Inflammatory macrophage treated with lipopolysaccharide for 4 hours (primary cell): ENCODE results near the gene BLOC1S6.

Source experiments
- DNase-seq: peaks from one replicate; pipeline ENCODE4 v3.0.0-alpha.2; 2020

The BLOC1S6 gene, protein sequence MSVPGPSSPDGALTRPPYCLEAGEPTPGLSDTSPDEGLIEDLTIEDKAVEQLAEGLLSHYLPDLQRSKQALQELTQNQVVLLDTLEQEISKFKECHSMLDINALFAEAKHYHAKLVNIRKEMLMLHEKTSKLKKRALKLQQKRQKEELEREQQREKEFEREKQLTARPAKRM

DNA sequence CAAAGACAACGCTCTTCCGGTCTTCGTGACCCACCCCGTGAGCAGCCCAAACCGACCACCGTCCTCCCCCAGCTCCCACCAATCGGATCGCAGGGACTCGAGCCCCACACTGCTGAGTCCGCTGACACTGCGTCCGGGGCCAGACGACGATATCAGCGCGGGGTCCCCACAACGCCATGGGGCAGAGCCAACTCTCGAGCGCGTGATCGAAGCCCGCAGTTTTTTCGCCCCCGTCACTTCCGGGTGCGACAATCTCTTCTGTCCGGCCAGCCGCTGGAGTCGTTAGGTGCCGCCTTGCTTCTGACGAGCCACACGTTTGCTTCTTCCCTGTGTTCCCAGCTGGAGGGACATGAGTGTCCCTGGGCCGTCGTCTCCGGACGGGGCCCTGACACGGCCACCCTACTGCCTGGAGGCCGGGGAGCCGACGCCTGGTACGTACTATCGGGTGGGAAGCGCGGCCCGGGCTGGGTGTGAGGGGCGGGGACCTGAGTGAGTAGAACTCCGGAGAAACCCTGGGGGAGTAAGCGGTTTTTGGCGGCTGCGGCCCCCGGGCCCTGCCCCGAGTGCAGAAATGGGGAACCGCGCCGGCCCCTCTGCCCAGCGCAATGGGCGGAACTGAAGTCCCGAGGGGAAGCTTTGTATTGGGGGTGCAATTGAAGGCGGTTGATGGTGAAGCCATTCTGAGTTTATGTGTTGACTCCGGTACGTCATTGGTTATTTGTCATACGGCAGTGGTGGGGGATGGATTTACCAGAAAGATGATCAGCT, at the start of gene BLOC1S6:
Gene BLOC1S6, plus strand, starts transcription at position 285 of the 768 bp plus-strand sequence. Its CDS starts 65 bp downstream, at position 350.
- DNase-seq, result peak; percentile 93

DNA sequence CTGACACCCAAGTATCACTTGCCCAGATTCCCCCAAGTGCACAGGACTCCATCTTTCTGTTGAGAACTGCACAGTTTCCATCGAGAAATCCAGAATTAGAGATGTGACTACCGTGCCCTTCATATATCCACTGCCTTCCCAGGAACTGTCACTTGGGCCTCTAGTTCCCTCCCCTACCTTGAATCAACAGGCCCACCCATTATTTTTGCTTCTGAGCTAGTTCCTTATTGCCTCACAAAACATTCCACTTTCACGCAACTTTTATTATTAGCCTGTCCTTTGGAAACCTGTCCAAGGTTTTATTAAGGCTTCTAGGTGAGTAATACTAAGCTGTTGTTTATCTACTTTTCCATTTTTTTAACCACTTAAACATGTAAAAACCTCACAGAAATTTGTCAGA, 47.5 kb upstream of the BLOC1S6 start:
- DNase-seq, result peak; percentile 17

DNA sequence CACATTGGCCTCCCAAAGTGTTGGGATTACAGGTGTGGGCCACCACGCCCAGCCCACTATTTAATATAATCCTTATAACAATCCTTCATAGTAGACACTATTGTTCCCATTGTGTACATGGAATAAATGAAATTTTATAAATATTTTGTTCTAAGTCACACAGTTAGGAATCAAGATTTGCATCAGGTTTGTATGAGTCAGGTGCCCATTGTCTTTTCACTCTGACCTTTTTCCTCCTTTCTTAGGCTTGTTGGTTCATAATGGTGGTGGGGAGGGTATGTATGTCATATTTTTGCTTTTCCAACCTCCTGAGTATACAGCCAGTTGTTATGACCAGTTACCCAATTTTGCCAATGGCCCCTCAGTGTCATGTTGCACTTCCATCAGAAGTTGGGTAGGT, 46.6 kb upstream of the BLOC1S6 start:
- no peak for DNase-seq

DNA sequence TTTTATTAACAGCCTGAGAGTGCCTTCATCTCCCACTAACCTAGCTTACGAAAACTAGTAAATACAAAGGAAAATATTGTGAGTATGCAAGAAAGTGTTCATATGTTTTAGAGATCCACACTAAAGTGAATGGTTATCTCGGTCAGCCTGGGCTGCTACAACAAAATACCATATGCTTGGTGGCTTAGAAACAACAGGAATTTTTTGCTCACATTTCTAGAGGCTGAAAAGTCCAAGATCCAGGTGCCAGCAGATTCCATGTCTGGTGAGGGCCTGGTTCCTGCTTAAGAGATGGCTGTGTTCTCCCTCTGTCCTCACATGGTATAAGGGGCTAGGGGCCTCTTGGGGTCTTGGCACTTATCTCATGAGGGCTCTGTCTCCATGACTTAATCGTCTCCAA, 44.1 kb upstream of the BLOC1S6 start:
- DNase-seq, result no peak

DNA sequence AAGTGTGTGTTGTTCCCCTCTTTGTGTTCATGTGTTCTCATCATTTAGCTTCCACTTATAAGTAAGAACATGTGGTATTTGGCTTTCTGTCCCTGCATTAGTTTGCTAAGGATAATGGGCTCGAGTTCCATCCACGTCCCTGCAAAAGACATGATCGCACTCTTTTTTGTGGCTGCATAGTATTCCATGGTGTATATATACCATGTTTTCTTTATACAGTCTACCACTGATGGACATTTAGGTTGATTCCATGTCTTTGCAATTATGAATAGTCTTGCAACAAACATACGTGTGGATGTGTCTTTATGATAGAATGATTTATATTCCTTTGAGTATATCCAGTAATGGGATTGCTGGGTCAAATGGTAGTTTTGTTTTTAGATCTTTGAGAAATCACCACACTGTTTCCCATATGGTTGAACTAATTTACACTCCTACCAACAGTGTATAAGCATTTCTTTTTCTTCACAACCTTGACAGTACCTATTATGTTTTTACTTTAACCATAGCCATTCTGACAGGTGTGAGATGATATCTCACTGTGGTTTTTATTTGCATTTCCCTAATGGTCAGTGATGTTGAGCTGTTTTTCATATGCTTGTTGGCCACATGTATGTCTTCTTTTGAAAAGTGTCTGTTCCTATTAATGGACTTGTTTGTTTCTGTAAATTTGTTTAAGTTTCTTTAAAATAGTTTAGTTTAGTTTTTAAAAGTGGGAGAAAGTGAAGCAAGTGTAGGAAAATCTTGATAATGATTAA, 42.7 kb upstream of the BLOC1S6 start:
- no peak for DNase-seq

DNA sequence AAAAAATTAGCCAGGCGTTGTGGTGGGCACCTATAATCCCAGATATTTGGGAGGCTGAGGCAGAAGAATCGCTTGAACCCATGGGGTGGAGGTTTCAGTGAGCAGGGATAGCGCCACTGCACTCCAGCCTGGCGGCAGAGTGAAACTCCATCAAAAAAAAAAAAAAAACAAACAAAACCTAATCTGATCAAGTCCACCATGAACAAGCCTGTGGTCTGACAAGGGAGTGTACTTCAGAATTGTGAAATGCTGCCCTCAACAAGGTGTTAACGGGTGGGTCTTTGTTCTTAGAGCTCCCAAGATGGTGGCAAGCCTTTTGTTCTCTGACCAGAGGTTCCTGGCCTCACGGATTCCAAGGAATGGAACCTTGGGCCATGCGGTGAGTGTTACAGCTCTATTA, 40.4 kb upstream of the BLOC1S6 start:
- no peak for DNase-seq

DNA sequence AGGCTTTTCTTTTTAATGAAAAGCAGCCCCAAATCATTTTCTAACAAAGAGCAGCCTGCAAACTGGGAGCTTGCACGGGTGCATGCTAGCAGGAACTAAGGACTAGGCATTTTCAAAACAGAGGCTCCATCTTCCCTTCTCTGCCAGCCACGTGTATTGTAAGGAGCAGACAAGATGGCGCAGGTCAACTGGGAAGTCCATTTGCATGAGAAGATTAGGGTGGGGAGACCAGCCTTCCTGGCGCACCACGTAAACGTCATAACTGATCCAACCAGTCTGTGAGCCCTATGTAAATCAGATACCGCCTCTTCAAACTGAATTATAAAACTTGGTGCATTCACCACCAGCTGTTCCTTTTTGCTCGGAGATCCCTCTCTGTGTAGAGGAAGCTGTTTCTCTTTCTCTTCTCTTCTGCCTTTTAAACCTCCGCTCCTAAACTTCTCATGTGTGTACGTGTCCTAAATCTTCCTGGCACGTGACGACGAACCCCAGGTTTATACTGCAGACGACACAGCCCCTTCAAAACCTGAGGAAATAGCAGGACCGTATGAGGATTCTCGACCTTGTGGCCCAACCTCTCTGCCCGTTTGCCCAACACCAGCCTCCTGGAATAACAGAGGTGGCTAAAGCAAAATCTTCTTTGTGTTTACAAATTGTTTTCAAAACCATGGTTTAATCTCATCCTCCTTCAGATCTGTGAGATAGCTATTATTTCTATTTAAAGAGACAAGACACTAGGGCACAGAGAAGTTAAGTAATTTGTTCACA, 38.2 kb upstream of the BLOC1S6 start:
- DNase-seq, result no peak

DNA sequence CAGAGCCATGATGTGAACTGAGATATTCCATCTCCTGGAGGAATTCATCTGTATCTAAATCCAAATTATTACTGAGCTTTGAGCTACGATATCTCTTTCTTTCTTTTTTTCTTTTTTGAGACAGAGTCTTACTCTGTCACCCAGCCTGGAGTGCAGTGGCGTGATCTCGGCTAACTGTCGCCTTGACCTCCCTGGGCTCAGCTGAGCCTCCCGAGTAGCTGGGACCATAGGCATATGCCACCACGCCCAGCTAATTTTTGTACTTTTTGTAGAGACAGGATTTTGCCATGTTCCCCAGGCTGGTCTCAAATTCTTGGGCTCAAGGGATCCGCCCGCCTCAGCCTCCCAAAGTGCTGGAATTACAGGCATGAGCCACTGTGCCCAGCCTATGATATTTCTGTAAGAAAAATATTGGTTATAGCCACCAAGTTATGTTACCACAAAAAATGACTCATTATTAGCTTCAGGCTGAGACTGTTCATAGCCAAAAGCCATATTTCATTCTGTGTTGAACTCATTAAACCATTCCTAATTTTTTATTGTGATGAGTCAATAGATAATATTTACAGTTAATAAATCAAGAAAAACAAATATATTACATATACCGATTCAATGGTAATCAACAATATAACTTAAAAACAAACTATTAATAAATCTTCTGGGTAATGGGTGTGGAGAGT, 37.5 kb upstream of the BLOC1S6 start:
- DNase-seq, result no peak

DNA sequence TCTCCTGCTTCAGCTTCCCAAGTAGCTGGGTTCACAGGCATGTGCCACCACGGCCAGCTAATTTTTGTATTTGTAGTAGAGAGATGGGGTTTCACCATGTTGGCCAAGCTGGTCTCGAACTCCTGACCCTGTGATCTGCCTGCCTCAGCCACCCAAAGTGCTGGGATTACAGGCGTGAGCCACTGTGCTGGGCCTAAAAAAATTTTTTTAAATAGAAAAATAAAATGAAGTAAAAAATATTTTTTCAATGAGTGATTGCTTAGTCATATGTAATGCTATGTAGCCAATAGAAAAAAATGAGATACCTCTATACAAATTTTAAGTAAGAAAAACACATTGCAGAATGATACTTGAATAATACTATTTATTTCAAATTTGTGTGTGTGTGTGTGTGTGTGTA, 36.7 kb upstream of the BLOC1S6 start:
- no peak for DNase-seq

DNA sequence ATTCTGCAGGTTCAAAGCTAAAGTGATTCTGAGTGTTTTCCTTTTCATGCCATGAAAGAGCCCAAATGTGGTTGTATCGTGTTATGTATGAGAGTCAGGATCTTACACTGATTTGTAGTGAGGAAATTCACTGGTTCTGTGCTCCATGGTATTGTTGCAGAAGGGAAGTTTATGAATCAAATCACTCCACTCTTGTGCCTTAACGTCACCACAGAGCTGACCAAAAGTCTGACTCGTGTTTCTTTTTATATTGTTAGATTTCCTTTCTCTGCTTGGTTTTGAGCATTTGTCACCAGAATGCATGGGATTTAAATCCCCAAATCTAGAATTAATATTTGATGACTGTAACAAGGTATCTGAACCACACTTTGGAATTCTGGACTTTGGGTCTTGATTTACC, 35.5 kb upstream of the BLOC1S6 start:
- DNase-seq, result no peak

DNA sequence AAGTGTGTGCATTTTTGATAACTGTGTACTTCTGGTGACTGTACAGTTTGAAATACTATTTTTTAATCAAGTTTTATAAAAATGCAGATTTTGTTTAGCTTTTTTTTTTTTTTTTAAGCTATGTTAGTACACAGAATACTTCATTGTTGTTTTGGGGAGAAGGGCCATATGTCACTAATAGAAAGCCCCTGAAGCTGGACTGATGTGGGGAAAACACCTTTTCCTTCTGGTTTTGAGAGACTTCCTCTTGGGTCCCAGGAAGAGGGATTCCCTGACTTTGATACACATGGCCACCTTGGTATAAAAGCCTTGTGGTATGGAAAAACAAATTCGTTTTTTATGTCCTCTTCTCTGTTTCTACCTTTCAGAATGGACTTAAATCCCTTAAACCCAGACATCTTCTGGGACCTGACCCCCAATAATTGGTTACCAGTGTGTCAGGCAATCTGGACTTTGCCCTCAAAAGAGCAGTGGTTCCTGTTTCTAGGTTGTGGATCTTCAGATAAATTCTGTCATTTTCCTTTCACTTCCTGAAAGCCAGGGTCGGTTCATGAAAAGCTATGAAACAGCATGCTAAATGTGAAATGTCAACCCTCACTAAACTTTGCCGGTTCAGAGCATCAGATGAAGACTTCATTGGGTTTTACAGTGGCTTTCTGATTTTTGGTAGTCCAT, 31.1 kb upstream of the BLOC1S6 start:
- peak; percentile 64 for DNase-seq

DNA sequence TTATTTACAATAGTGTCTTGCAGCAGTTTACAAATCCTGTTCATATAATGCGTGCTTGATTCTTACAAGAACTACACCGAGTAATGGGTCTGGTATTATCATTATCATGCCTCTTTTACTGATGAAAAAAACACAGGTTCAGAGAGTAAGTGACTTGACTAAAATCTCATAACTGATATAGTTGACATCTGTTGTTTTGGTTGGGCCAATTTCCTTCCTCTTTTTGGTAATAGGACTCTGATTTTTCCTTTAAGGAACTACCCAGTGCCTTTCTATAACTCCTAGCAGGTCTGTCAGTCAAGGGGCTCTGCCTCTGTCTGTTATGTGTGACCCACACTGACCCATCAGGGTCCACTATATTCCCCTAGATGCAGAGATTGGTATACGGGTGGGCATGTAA, 14.6 kb upstream of the BLOC1S6 start:
- DNase-seq, result peak; percentile 48

DNA sequence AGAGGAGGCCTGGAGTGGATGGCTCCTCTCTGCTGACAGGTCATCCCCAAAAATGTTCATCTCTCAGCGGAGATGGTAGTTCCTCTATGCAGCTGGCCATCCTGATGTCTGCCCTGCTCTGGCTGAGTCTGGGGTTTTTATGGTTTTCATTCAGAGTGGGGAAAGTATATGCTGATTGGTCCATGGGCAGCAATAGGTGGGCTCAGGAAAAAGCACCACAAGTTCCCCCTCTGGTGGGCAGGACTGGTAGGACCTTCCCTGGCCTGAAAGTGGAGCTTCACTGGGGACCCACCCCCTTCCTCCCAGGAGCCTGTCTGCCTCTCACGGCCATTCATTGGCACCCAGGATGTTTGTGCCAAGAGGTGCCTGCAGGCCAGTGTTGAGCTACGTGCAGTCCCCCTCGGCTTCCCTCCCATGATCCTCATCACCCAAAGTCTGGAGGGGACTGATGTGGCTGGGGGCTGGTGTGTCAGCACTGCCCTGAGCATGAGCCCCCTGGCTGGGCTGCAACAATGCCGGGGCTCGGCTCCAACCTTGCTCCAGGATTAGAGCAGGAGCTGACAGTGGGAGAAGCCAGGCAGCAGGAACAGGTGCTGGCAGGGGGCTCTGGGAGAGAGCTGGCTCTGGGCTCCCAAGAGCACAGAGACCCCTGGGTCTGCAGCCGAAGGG, 13.1 kb upstream of the BLOC1S6 start:
- DNase-seq, result no peak

DNA sequence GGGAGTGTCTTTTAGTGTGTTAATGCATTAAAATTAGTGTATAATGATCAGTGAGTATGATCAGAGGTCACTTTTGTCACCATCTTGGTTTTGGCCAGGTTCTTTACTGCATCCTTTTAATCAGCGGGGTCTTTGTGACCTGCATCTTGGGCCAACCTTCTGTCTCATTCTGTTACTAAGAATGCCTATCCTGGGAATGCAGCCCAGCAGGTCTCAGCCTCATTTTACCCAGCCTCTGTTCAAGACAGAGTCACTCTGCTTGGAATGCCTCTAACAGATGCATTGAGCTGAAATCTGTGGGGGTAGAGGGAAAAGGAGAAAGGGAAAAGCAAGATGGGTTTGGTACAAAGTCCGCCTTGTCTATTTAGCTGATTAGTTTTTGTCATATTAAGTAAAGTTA, 5.3 kb upstream of the BLOC1S6 start:
- DNase-seq, result no peak

DNA sequence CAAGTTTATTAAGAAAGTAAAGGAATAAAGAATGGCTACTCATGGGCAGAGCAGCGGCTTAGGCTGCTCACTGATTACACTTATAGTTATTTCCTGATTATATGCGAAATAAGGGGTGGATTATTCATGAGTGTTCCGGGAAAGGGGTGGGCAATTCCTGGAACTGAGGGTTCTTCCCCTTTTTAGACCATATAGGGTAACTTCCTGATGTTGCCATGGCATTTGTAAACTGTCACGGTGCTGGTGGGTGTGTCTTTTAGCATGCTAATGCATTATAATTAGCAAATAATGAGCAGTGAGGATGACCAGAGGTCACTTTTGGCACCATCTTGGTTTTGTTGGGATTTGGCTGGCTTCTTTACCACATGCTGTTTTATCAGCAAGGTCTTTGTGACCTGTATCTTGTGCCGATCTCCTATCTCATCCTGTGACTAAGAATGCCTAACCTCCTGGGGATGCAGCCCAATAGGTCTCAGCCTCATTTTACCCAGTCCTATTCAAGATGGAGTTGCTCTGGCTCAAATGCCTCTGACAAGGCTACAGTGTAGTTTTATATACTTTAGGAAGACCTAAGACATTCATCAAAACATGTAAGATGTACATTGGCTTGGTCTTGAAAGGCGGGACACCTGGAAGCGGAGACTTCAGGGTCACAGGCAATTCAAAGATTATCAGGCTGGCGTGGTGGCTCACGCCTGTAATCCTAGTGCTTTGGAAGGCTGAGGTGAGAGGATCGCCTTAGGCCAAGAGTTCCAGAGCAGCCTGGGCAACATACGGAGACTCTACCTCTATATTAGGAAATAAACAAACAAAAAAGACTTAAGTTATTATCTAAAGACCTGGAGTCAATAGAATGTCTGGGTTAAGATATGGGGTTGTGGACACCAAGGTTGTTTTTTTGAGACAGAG, 3.2 kb upstream of the BLOC1S6 start:
- DNase-seq, result peak; percentile 85

DNA sequence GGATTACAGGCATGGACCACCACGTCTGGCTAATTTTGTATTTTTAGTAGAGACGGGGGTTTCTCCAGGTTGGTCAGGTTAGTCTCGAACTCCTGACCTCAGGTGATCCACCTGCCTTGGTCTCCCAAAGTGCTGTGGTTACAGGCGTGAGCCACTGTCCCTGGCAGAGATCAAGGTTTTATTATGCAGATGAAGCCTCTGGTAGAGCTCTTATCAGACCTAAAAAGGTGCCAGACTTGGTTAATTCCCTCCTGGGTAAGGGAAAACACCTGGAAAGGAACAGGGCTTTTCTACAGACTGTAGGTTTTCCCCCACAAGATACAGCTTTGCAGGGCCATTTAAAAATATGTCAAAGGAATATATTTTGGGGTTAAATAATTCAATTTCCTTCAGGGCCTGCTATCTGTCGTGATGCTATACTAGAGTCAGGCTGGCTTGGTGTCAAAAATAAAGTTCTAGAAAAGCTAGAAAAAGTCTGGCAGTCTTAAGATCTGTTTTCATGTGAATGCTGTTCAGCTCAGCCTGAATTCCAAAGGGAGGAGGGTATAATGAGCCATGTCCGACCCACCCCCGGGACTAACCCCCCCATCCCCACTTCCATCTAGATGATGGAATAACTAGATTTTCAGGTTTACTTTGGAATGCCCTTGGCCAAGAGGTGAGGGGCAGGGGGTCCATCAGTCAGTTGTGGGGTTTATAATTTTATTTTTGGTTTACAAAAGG, 1.9 kb upstream of the BLOC1S6 start:
- no peak for DNase-seq

DNA sequence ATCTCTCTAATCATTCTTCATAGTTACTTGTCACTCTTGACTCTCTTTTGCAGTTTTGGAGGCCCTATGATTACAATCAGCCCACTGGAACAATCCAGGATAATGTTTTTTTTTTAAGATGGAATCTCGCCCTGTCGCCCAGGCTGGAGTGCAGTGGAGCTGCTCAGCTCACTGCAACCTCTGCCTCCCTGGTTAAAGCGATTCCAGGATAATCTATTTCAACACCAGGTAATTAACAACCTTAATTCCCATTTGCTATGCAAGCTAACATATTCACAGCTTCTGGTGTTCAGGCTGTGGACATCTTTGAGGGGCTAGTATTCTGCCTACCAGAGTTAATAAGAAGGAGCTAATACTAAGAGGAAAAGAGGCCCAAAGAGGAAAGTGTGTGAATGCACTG, 1.1 kb upstream of the BLOC1S6 start:
- no peak for DNase-seq

DNA sequence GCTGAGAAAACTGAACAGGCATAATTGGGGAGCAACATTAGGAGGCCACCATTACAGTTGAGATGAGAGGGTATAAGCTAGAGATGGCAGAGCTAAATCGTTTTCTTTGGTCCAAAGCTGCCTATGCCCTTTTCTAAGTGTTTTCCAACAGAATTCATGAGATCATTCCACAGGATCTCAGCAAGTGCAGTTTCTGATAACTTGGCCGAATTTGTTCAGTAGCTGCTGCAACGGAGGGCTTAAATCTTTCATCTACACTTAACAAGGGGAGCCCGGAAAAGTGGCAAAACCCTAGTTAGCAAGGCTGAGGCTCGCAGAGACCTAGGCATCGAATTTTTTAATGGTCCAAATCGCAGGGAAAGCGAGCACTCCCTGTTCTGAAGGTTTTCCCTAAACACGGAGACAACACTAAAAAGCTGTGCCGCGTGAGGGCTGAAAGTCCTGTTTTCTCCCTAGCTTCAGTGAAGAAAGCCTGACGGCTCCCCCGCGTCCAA, 531 bp upstream of the BLOC1S6 start:
- DNase-seq, result no peak

DNA sequence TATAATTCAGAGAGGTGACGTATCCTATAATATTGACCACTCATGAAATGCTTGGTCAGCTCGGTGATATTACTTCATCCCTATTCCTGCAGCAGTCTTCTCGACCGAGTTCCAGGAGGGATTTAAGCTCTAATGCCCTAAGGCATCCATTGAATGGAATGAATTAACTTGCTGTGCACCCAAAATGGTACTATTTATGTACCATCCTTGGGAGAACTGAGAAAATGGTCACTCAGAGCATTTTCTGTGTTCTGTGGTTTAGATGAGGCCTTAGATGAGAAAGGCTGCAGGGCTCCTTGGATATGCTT, 638 bp downstream of the BLOC1S6 start:
- no peak for DNase-seq
